WTC11 (cell line): ENCODE measurements around the gene TTC7B. TPM values are rescaled to one million over a fixed set of nuclear protein-coding genes. Genes with fewer than 3 reads are reported as not detected.

Experiments used
- ATAC-seq: fragments of 200-7000 bp; cut with Tn5 transposase; 2 replicates; pipeline ENCODE4 v1.10.0; 2021; ENCODE audit warnings: mild to moderate bottlenecking, moderate library complexity
- CTCF ChIA-PET: fragments of 300-600 bp; sonication (Branson Sonifier 250); formaldehyde crosslinking; loops from one replicate; lab custom pipeline; 2021; ENCODE audit warnings: antibody characterized with exemption; lab: Charles Lee
- POLR2A ChIA-PET: fragments of 350-600 bp; sonication (Branson Sonifier 250); formaldehyde crosslinking; loops from one replicate; lab custom pipeline; 2021; ENCODE audit warnings: antibody characterized with exemption; lab: Charles Lee
- DNase-seq: peaks from one replicate; pipeline ENCODE4 v3.0.0; 2021; ENCODE audit warnings: low spot score
- H3K27ac Mint-ChIP-seq: 2 replicates; pipeline ENCODE4 v1.8.0; 2021; ENCODE audit warnings: mixed read lengths
- H3K27me3 Mint-ChIP-seq: 2 replicates; pipeline ENCODE4 v1.8.0; 2021; ENCODE audit warnings: low read depth, mild to moderate bottlenecking, moderate library complexity, mixed read lengths
- H3K36me3 Mint-ChIP-seq: 2 replicates; pipeline ENCODE4 v1.8.0; 2021; ENCODE audit warnings: mixed read lengths
- H3K4me1 Mint-ChIP-seq: 2 replicates; pipeline ENCODE4 v1.8.0; 2022; ENCODE audit warnings: mixed read lengths
- H3K4me3 Mint-ChIP-seq: 2 replicates; pipeline ENCODE4 v1.8.0; 2021; ENCODE audit warnings: mild to moderate bottlenecking, moderate library complexity, mixed read lengths
- H3K9me3 Mint-ChIP-seq: 2 replicates; pipeline ENCODE4 v1.8.0; 2021; ENCODE audit warnings: mixed read lengths
- ARID4B ChIP-seq: sonication (generic); formaldehyde crosslinking; IDR thresholded peaks from 2 replicates; pipeline ENCODE4 v1.8.0; 2023; ENCODE audit warnings: missing genetic modification reagents, mild to moderate bottlenecking, borderline replicate concordance
- CREB1 ChIP-seq: sonication (generic); formaldehyde crosslinking; IDR thresholded peaks from 2 replicates; pipeline ENCODE4 v1.8.0; 2023; ENCODE audit warnings: mild to moderate bottlenecking, missing genetic modification reagents
- ETV6 ChIP-seq: sonication (generic); formaldehyde crosslinking; IDR thresholded peaks from 2 replicates; pipeline ENCODE4 v1.8.1; 2022; ENCODE audit warnings: mild to moderate bottlenecking, missing genetic modification reagents
- GRHL2 ChIP-seq: fragments of 250-450 bp; sonication (Bioruptor Pico); IDR thresholded peaks from 2 replicates; pipeline ENCODE4 v1.8.0; 2022; ENCODE audit warnings: mild to moderate bottlenecking, moderate library complexity; ENCODE audit not compliant: insufficient replicate concordance, severe bottlenecking
- GTF2I ChIP-seq: fragments of 250-450 bp; sonication (Bioruptor Pico); conservative IDR thresholded peaks from 2 replicates; pipeline ENCODE4 v1.4.0; 2021; ENCODE audit warnings: mild to moderate bottlenecking
- JUN ChIP-seq: sonication (generic); formaldehyde crosslinking; IDR thresholded peaks from 2 replicates; pipeline ENCODE4 v1.8.0; 2023; ENCODE audit warnings: mild to moderate bottlenecking, missing genetic modification reagents
- NFATC4 ChIP-seq: fragments of 250-450 bp; sonication (Bioruptor Pico); IDR thresholded peaks from 2 replicates; pipeline ENCODE4 v1.9.0; 2021; ENCODE audit warnings: mild to moderate bottlenecking
- PREB ChIP-seq: sonication (generic); formaldehyde crosslinking; IDR thresholded peaks from 2 replicates; pipeline ENCODE4 v1.8.1; 2022; ENCODE audit warnings: mild to moderate bottlenecking, missing genetic modification reagents, moderate library complexity, borderline replicate concordance
- PRRX2 ChIP-seq: fragments of 250-450 bp; sonication (Bioruptor Pico); IDR thresholded peaks from 2 replicates; pipeline ENCODE4 v1.8.0; 2021; ENCODE audit warnings: mild to moderate bottlenecking
- RORB ChIP-seq: fragments of 250-450 bp; sonication (Bioruptor Pico); IDR thresholded peaks from 2 replicates; pipeline ENCODE4 v1.9.0; 2021; ENCODE audit warnings: mild to moderate bottlenecking
- SMAD3 ChIP-seq: sonication (generic); formaldehyde crosslinking; IDR thresholded peaks from 2 replicates; pipeline ENCODE4 v1.8.0; 2022; ENCODE audit warnings: missing genetic modification reagents, mild to moderate bottlenecking, borderline replicate concordance
- SMAD4 ChIP-seq: sonication (generic); formaldehyde crosslinking; IDR thresholded peaks from 2 replicates; pipeline ENCODE4 v1.8.0; 2022; ENCODE audit warnings: mild to moderate bottlenecking, missing genetic modification reagents
- SOX15 ChIP-seq: fragments of 250-450 bp; sonication (Bioruptor Pico); IDR thresholded peaks from 2 replicates; pipeline ENCODE4 v1.9.0; 2021; ENCODE audit warnings: mild to moderate bottlenecking
- SP1 ChIP-seq: sonication (generic); formaldehyde crosslinking; conservative IDR thresholded peaks from 2 replicates; pipeline ENCODE4 v1.8.1; 2022; ENCODE audit warnings: missing genetic modification reagents
- TP53 ChIP-seq: sonication (generic); formaldehyde crosslinking; IDR thresholded peaks from 2 replicates; pipeline ENCODE4 v1.8.1; 2023; ENCODE audit warnings: mild to moderate bottlenecking, missing genetic modification reagents
- ZNF423 ChIP-seq: fragments of 250-450 bp; sonication (Bioruptor Pico); IDR thresholded peaks from 2 replicates; pipeline ENCODE4 v2.1.2; 2022; ENCODE audit warnings: mild to moderate bottlenecking, moderate library complexity
- ZNF532 ChIP-seq: fragments of 250-450 bp; sonication (Bioruptor Pico); IDR thresholded peaks from 2 replicates; pipeline ENCODE4 v1.9.0; 2021; ENCODE audit warnings: mild to moderate bottlenecking, borderline replicate concordance
- total RNA-seq: library from RNA; stranded (reverse); gene quantifications from 3 replicates; pipeline ENCODE4 v1.2.3, GENCODE V29; 2021
- TF ChIP-seq, protein P1 (sequence below): sonication (generic); formaldehyde crosslinking; IDR thresholded peaks from 2 replicates; pipeline ENCODE4 v1.8.1; 2023; ENCODE audit warnings: mild to moderate bottlenecking, missing genetic modification reagents, borderline replicate concordance
- TF ChIP-seq, protein P2 (sequence below): sonication (generic); formaldehyde crosslinking; IDR thresholded peaks from 2 replicates; pipeline ENCODE4 v1.8.1; 2022; ENCODE audit warnings: low read depth, mild to moderate bottlenecking, moderate library complexity, missing genetic modification reagents, borderline replicate concordance
- TF ChIP-seq, protein P3 (sequence below): sonication (generic); formaldehyde crosslinking; conservative IDR thresholded peaks from 2 replicates; pipeline ENCODE4 v1.8.1; 2023; ENCODE audit warnings: mild to moderate bottlenecking, low read depth, missing genetic modification reagents, moderate library complexity

TTC7B gene
- total RNA-seq, 1 experiment from 2014 or later = 27.6 TPM

GRCh38 chr14:90678420-90678819 lies 137.8 kb downstream of the TTC7B start:
- H3K4me3 Mint-ChIP-seq = no peak overlapping the region
- H3K27ac Mint-ChIP-seq = no peak overlapping the region
- H3K9me3 Mint-ChIP-seq = no peaks in the 10 kb centered on the region
- CTCF ChIA-PET = no interaction called here
- POLR2A ChIA-PET = no interaction called here
- no peaks in the 10 kb centered on the region for H3K27me3 Mint-ChIP-seq
- peaks cover 20% of the 10 kb centered on the region for H3K4me1 Mint-ChIP-seq
- TF ChIP-seq SMAD3 (CRISPR knock-in tag) (no peak), SMAD4 (CRISPR knock-in tag) (no peak), ETV6 (no peak), TP53 (CRISPR knock-in tag) (no peak), ZNF423 (CRISPR knock-in tag) (no peak), RORB (CRISPR knock-in tag) (no peak), ZNF532 (CRISPR knock-in tag) (no peak), NFATC4 (CRISPR knock-in tag) (no peak), SOX15 (CRISPR knock-in tag) (no peak), CREB1 (CRISPR knock-in tag) (no peak), PRRX2 (CRISPR knock-in tag) (no peak), SP1 (CRISPR knock-in tag) (no peak), ARID4B (CRISPR knock-in tag) (no peak), PREB (CRISPR knock-in tag) (no peak), GTF2I (no peak), JUN (no peak), GRHL2 (CRISPR knock-in tag) (no peak)
- TF ChIP-seq, protein P1, sequence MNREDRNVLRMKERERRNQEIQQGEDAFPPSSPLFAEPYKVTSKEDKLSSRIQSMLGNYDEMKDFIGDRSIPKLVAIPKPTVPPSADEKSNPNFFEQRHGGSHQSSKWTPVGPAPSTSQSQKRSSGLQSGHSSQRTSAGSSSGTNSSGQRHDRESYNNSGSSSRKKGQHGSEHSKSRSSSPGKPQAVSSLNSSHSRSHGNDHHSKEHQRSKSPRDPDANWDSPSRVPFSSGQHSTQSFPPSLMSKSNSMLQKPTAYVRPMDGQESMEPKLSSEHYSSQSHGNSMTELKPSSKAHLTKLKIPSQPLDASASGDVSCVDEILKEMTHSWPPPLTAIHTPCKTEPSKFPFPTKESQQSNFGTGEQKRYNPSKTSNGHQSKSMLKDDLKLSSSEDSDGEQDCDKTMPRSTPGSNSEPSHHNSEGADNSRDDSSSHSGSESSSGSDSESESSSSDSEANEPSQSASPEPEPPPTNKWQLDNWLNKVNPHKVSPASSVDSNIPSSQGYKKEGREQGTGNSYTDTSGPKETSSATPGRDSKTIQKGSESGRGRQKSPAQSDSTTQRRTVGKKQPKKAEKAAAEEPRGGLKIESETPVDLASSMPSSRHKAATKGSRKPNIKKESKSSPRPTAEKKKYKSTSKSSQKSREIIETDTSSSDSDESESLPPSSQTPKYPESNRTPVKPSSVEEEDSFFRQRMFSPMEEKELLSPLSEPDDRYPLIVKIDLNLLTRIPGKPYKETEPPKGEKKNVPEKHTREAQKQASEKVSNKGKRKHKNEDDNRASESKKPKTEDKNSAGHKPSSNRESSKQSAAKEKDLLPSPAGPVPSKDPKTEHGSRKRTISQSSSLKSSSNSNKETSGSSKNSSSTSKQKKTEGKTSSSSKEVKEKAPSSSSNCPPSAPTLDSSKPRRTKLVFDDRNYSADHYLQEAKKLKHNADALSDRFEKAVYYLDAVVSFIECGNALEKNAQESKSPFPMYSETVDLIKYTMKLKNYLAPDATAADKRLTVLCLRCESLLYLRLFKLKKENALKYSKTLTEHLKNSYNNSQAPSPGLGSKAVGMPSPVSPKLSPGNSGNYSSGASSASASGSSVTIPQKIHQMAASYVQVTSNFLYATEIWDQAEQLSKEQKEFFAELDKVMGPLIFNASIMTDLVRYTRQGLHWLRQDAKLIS = no peak
- TF ChIP-seq, protein P2, sequence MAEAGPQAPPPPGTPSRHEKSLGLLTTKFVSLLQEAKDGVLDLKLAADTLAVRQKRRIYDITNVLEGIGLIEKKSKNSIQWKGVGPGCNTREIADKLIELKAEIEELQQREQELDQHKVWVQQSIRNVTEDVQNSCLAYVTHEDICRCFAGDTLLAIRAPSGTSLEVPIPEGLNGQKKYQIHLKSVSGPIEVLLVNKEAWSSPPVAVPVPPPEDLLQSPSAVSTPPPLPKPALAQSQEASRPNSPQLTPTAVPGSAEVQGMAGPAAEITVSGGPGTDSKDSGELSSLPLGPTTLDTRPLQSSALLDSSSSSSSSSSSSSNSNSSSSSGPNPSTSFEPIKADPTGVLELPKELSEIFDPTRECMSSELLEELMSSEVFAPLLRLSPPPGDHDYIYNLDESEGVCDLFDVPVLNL (CRISPR knock-in tag) = no peak
- TF ChIP-seq, protein P3, sequence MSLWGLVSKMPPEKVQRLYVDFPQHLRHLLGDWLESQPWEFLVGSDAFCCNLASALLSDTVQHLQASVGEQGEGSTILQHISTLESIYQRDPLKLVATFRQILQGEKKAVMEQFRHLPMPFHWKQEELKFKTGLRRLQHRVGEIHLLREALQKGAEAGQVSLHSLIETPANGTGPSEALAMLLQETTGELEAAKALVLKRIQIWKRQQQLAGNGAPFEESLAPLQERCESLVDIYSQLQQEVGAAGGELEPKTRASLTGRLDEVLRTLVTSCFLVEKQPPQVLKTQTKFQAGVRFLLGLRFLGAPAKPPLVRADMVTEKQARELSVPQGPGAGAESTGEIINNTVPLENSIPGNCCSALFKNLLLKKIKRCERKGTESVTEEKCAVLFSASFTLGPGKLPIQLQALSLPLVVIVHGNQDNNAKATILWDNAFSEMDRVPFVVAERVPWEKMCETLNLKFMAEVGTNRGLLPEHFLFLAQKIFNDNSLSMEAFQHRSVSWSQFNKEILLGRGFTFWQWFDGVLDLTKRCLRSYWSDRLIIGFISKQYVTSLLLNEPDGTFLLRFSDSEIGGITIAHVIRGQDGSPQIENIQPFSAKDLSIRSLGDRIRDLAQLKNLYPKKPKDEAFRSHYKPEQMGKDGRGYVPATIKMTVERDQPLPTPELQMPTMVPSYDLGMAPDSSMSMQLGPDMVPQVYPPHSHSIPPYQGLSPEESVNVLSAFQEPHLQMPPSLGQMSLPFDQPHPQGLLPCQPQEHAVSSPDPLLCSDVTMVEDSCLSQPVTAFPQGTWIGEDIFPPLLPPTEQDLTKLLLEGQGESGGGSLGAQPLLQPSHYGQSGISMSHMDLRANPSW (CRISPR knock-in tag) = no peak
- ATAC-seq (no peak), DNase-seq (no peak)
- no peaks in the 10 kb centered on the region for H3K36me3 Mint-ChIP-seq
